Hypothalamus (tissue), 51 donors: ENCODE measurements around the gene SLC35F1.

ENCODE experiments used
- DNase-seq, 51 donors: peaks; one replicate each; lab custom pipeline; 2025; lab: John Stamatoyannopoulos, UW

SLC35F1 gene

GRCh38 chr6:118327237-118327636 is 420.2 kb downstream of the SLC35F1 start:
- DNase-seq = no peak

DNA sequence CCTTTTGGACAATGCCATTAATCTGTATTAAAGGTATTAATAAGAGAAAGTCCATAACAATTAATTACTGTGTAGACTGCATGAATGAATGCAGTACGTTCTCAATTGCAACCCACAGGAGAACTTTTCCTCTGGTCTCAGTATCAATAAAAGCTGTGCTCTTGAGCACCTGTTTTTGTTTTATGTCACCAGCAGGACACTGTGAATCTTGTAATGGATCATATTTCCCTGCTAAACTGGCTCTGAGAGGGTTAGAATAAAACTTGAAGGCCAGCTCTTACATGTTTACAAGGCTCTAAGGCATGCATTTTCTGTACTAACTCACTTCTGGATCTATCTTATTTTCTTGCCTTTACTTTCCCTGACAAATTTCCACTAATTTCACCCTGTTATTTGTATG is 426.7 kb downstream of the SLC35F1 start:
- no peak for DNase-seq

- no peak for DNase-seq
Observed at GRCh38 chr6:118334634-118335033, 427.6 kb downstream of the SLC35F1 start.

DNA sequence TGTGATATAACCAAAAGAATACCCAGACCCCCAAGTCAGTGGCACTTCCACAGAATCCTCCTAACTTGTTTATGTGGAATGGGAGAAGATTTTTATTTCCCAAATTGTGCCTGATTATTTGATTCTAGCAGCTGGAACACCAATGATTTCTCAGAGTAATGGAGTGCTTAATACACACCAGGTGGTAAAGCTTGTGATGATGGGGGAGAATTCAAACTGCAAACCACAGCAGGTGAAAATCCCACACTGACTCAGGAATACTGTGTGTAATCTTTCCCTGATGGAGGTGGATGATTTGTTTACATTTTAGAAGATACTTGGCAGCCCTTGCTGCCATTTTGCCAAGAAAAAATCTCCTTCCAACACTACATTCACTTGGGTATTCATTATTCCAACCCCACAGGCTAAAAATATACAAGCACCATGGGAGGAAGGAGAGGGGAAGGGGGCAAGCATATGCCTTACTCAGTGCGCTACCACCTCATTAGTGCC is 428.3 kb downstream of the SLC35F1 start:
- no peak for DNase-seq

DNA sequence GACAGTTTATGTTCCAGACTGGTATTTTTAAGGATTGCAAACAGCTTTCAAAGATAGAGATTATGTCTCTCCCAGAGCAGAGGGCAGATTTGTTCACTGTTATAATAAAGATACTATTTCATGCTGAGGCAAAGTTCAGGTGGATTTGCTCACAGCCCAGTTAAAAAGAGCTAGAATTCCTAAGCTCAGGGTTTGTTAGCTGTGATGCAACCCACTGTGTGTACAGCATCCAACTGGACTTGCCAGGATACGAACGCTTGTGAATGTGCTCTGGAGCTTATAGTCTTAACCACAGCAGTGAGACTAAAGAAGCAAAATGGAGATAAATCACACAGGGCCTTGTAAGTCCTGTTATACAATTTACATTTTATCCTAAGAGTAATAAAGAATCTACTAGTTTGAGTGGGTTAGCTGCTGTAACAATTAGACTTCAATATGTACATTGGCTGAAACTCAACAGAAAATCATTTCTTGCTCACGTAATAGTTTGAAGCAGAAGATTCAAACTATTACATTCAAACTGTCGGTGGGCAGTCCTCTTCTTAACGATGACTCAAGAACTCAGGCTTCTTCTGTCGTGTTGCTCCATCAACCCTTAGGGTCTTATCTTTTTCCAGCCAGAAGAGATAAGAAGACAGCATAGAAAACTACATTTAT is 437.1 kb downstream of the SLC35F1 start:
- no peak for DNase-seq

GRCh38 chr6:118350881-118351430 is 443.9 kb downstream of the SLC35F1 start:
- DNase-seq = no peak

DNA sequence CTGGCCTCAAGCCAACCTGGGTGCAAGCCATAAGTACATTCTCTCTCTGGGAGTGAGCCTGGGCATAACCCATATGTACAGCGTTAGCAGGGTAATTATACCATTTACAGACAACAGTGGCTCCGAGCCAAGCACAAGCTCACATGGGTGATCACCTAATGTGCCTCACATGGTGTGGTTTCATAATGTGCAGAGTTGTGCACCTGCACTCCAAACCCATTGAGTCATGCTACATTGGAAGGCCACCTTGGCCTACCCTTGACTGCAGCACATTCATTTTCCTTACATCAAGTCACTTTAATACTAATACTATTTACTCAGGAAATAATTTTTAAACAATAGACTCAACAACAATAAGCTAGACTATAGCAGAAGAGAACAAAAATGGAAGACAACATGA is 446.5 kb downstream of the SLC35F1 start:
- no peak for DNase-seq

GRCh38 chr6:118354641-118355040 is 447.6 kb downstream of the SLC35F1 start:
- DNase-seq = no peak

GRCh38 chr6:118356054-118356453 is 449.0 kb downstream of the SLC35F1 start:
- DNase-seq = no peak

DNA sequence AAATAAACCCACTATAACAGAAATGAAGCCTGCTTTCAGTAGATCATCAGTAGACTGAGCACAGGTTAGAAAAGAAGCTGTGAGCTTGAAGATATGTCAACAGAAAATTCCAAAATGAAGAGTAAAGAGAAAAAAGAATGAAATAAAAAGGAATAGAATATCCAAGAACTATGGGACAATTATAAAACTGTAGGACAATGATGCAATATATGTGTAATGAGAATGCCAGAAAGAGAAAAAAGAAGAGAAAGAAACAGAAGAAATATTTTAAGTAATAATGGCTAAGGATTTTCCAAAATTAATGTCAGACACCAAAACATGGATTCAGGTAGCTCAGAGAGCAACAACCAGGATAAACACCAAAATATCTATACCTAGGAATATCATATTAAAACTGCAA is 449.6 kb downstream of the SLC35F1 start:
- DNase-seq = no peak
